Spleen (tissue), 11 donors: Measurements from ENCODE around the gene ARFGEF2. TPM values are rescaled to one million over a fixed set of nuclear protein-coding genes. Genes with fewer than 3 reads are reported as not detected.

Source experiments
- DNase-seq: peaks from one replicate; pipeline ENCODE4 v3.0.0-alpha.2; 2020
- H3K27ac ChIP-seq, 8 donors: fragments of 200-600 bp; sonication (generic) in 7 of 8; 1 replicate in 4 of 8; 2 replicates in 4 of 8; pipeline versions ENCODE4 v1.5.0 to v1.8.0; 2016 to 2021; ENCODE audit warnings: inconsistent platforms in 4 of 8, mild to moderate bottlenecking in 4 of 8, moderate library complexity in 1 of 8
- H3K27me3 ChIP-seq, 7 donors: fragments of 200-600 bp; sonication (generic) in 6 of 7; replicated peaks in 1 of 7; 1 replicate in 4 of 7; 2 replicates in 3 of 7; pipeline versions ENCODE4 v1.5.0 to v1.8.0; 2016 to 2021; ENCODE audit warnings: inconsistent platforms in 3 of 7, mild to moderate bottlenecking in 1 of 7
- H3K36me3 ChIP-seq, 6 donors: fragments of 200-600 bp; sonication (generic) in 5 of 6; 1 replicate in 4 of 6; 2 replicates in 2 of 6; pipeline versions ENCODE4 v1.5.0 to v1.8.0; 2016 to 2021; ENCODE audit warnings: inconsistent platforms in 2 of 6
- H3K4me1 ChIP-seq, 6 donors: fragments of 200-600 bp; sonication (generic) in 5 of 6; 1 replicate in 3 of 6; 2 replicates in 3 of 6; pipeline versions ENCODE4 v1.5.0 to v1.8.0; 2016 to 2021; ENCODE audit warnings: inconsistent platforms in 3 of 6
- H3K4me3 ChIP-seq, 8 donors: fragments of 200-600 bp; sonication (generic) in 7 of 8; 1 replicate in 4 of 8; 2 replicates in 4 of 8; pipeline versions ENCODE4 v1.5.0 to v1.8.0; 2016 to 2021; ENCODE audit warnings: inconsistent platforms in 4 of 8, mild to moderate bottlenecking in 4 of 8, moderate library complexity in 2 of 8
- H3K9me3 ChIP-seq, 8 donors: fragments of 200-600 bp; sonication (generic) in 7 of 8; 1 replicate in 4 of 8; 2 replicates in 4 of 8; pipeline versions ENCODE4 v1.5.0 to v1.8.0; 2016 to 2021; ENCODE audit warnings: inconsistent platforms in 4 of 8
- CTCF ChIP-seq, 11 experiments: fragments of 200-600 bp in 7 of 11; fragments of 450-650 bp in 4 of 11; sonication (generic) in 4 of 11; IDR thresholded peaks in 8 of 11; conservative IDR thresholded peaks in 3 of 11; 1 replicate in 7 of 11; 2 replicates in 4 of 11; pipeline versions ENCODE4 v1.4.0 to v1.8.0; 2016 to 2021; ENCODE audit warnings: antibody characterized with exemption in 11 of 11, inconsistent platforms in 4 of 11, mild to moderate bottlenecking in 1 of 11
- POLR2A ChIP-seq, 3 donors: fragments of 450-650 bp; IDR thresholded peaks; one replicate each; pipeline ENCODE4 v1.5.1; 2017; ENCODE audit warnings: antibody characterized with exemption in 3 of 3, mild to moderate bottlenecking in 1 of 3
- POLR2AphosphoS5 ChIP-seq, 3 donors: sonication (generic); formaldehyde crosslinking; IDR thresholded peaks; one replicate each; pipeline ENCODE4 v1.5.1; 2017; ENCODE audit warnings: antibody characterized with exemption in 3 of 3
- WGBS, 5 donors: extraction: QIAGEN DNeasy Blood & Tissue Kit in 3 of 5; methylation state at CpG; one replicate each; pipeline versions ENCODE4 v1.1.5 to v1.1.7; 2013 to 2018; 5-methylcytosine and 5-hydroxymethylcytosine counted together
- intact Hi-C: fragments of 100-400 bp; cut with DNase I; formaldehyde crosslinking; loops from one replicate; pipeline ENCODE4 v1.15.0; 2023; ENCODE audit warnings: low total_unique reads
- polyA plus RNA-seq, 3 donors: library from polyadenylated mRNA; stranded (reverse); fragments of 200-250 nt; gene quantifications; one replicate each; pipeline ENCODE4 v1.2.1, GENCODE V29; 2013
- total RNA-seq, 7 donors: library from RNA; depleted of rRNA in 3 of 7; stranded (reverse); fragments of >200 nt in 3 of 7; fragmentation: NEBNext Ultra II Directional in 4 of 7; extraction: Animal tissue kit (Norgen Biotek cat#: 25700) in 4 of 7; gene quantifications; one replicate each; pipeline versions ENCODE4 v1.1.0 to v1.2.1, GENCODE V29; 2016 to 2021
- donor health status: healthy with polysubstance abuse.
- donor health status: DM: no; HTN: no; CAD: no; lungs with moderate emphysema.
- donor health status: DM: no; HTN: no; CAD: no.
- donor health status: Bipolar disorder and iron deficiency.
- donor health status: healthy.
- donor health status: DM: no; HTN: no; CAD: no.
- donor health status: DM: yes; HTN: yes; CAD: no.

Gene ARFGEF2
- total and polyA plus RNA-seq, 10 donors, result 6.7 to 44.4 (median 40.8) TPM

GRCh38 chr20:48965189-48965910, 43.8 kb downstream of the ARFGEF2 start:
- H3K27ac ChIP-seq, result no peak overlapping the region
- TF ChIP-seq POLR2A (IDR thresholded peaks at IDR 0.05) (no peak), POLR2AphosphoS5 (IDR thresholded peaks at IDR 0.05) (no peak), CTCF (IDR thresholded peaks at IDR 0.05 in 8 of 11, conservative IDR thresholded peaks at IDR 0.05 in 3 of 11) (no peak)
- peaks cover 4 to 100% (median 60%) of the 10 kb centered on the region in 6 donors for H3K36me3 ChIP-seq
- intact Hi-C loops, result no loop called here
- no peak overlapping the region for H3K4me3 ChIP-seq
- WGBS, 5 donors, result 89 to 94% (median 93%) methylated on average over 3 of the region's 3 CpGs
- no peaks in the 10 kb centered on the region for H3K27me3 ChIP-seq
- H3K9me3 ChIP-seq, result no peaks in the 10 kb centered on the region
- DNase-seq, result no peak
- H3K4me1 ChIP-seq, result peaks cover 0 to 5% (median 0%) of the 10 kb centered on the region in 6 donors

GRCh38 chr20:48970681-48971365, 49.3 kb downstream of the ARFGEF2 start:
- H3K9me3 ChIP-seq, result no peaks in the 10 kb centered on the region
- no peaks in the 10 kb centered on the region for H3K27me3 ChIP-seq
- no peak overlapping the region for H3K4me3 ChIP-seq
- 93 to 97% (median 94%) methylated on average over 10 of the region's 10 CpGs for WGBS, 5 donors
- intact Hi-C loops, result no loop called here
- no peak for DNase-seq
- peaks cover 0 to 36% (median 3%) of the 10 kb centered on the region in 6 donors for H3K4me1 ChIP-seq
- peaks cover 4 to 100% (median 72%) of the 10 kb centered on the region in 6 donors for H3K36me3 ChIP-seq
- no peak overlapping the region for H3K27ac ChIP-seq
- TF ChIP-seq POLR2AphosphoS5 (IDR thresholded peaks at IDR 0.05) (no peak), POLR2A (IDR thresholded peaks at IDR 0.05) (no peak), CTCF (IDR thresholded peaks at IDR 0.05 in 8 of 11, conservative IDR thresholded peaks at IDR 0.05 in 3 of 11) (no peak)

GRCh38 chr20:48971956-48972355, 50.4 kb downstream of the ARFGEF2 start:
- H3K36me3 ChIP-seq, result peaks cover 6 to 100% (median 70%) of the 10 kb centered on the region in 6 donors
- 48 to 92% (median 67%) methylated on average over 4 of the region's 4 CpGs for WGBS, 5 donors
- no peak for DNase-seq
- H3K4me1 ChIP-seq, result peaks cover 0 to 47% (median 7%) of the 10 kb centered on the region in 6 donors
- no peak overlapping the region for H3K4me3 ChIP-seq
- H3K9me3 ChIP-seq, result no peaks in the 10 kb centered on the region
- H3K27ac ChIP-seq, result peak overlapping the region in 7 of 8 donors; percentile 30 to 76 (median 62)
- H3K27me3 ChIP-seq, result no peaks in the 10 kb centered on the region
- intact Hi-C loops, result no loop called here
- no peak for TF ChIP-seq POLR2A (IDR thresholded peaks at IDR 0.05)
- no peak for TF ChIP-seq CTCF (IDR thresholded peaks at IDR 0.05 in 8 of 11, conservative IDR thresholded peaks at IDR 0.05 in 3 of 11)
- peak in 1 of 3 donors; percentile 35 for TF ChIP-seq POLR2AphosphoS5 (IDR thresholded peaks at IDR 0.05)

- Histone ChIP-seq H3K9me3 (no peaks in the 10 kb centered on the region), H3K4me3 (no peak overlapping the region), H3K27ac (peak overlapping the region in 6 of 8 donors; percentile 38 to 76 (median 64)), H3K36me3 (peaks cover 6 to 100% (median 65%) of the 10 kb centered on the region in 6 donors), H3K4me1 (peaks cover 0 to 53% (median 7%) of the 10 kb centered on the region in 6 donors), H3K27me3 (no peaks in the 10 kb centered on the region)
- intact Hi-C loops, result no loop called here
- no peak for DNase-seq
- WGBS, 5 donors, result 58 to 74% (median 63%) methylated on average over 3 of the region's 3 CpGs
- no peak for TF ChIP-seq CTCF (IDR thresholded peaks at IDR 0.05 in 8 of 11, conservative IDR thresholded peaks at IDR 0.05 in 3 of 11)
- no peak for TF ChIP-seq POLR2A (IDR thresholded peaks at IDR 0.05)
- TF ChIP-seq POLR2AphosphoS5 (IDR thresholded peaks at IDR 0.05), result no peak
Observed at GRCh38 chr20:48972816-48973215, 51.3 kb downstream of the ARFGEF2 start.
